HFF-Myc (cell line): ENCODE results near the gene BRD4.

Source experiments
- DNase-seq: peaks from one replicate; pipeline ENCODE4 v3.0.0-alpha.2; 2011; ENCODE audit warnings: low read depth; ENCODE audit errors: extremely low read depth
- H3K4me3 ChIP-seq: replicated peaks from 2 replicates; pipeline ENCODE4 v1.5.1; 2011; ENCODE audit warnings: low read depth, mild to moderate bottlenecking, control low read depth, low read length
- CTCF ChIP-seq: IDR thresholded peaks from 2 replicates; pipeline ENCODE4 v1.5.1; 2012; ENCODE audit warnings: mild to moderate bottlenecking, low read depth, low read length, control low read depth; ENCODE audit errors: missing control alignments

BRD4 gene

GRCh38 chr19:15198951-15199660 is 133.2 kb downstream of the BRD4 start:
- DNase-seq, result no peak
- no peak overlapping the region for H3K4me3 ChIP-seq

GRCh38 chr19:15197942-15198341 is 134.4 kb downstream of the BRD4 start:
- DNase-seq, result no peak
- no peak overlapping the region for H3K4me3 ChIP-seq
- no peak for TF ChIP-seq CTCF

More at GRCh38 chr19:15198951-15199660, 133.2 kb downstream of the BRD4 start:
- no peak for TF ChIP-seq CTCF

GRCh38 chr19:15197275-15197941 is 134.9 kb downstream of the BRD4 start:
- H3K4me3 ChIP-seq, result no peak overlapping the region
- TF ChIP-seq CTCF, result no peak
- no peak for DNase-seq

- no peak overlapping the region for H3K4me3 ChIP-seq
- no peak for DNase-seq
- no peak for TF ChIP-seq CTCF
Measured at GRCh38 chr19:15196360-15197005, 135.9 kb downstream of the BRD4 start.

- no peak for TF ChIP-seq CTCF
- no peak overlapping the region; the same call in 1 of the 2 replicates for H3K4me3 ChIP-seq
- DNase-seq, result no peak
Measured at GRCh38 chr19:15195371-15196334, 136.7 kb downstream of the BRD4 start.

- no peak for DNase-seq
- H3K4me3 ChIP-seq, result no peak overlapping the region
- TF ChIP-seq CTCF, result no peak
Measured at GRCh38 chr19:15194938-15195337, 137.4 kb downstream of the BRD4 start.
